ENCODE measurements around the gene FUT2.
A peak's percentile ranks its signal among the peaks of the same experiment; 100 is the strongest.

Gene FUT2

DNA sequence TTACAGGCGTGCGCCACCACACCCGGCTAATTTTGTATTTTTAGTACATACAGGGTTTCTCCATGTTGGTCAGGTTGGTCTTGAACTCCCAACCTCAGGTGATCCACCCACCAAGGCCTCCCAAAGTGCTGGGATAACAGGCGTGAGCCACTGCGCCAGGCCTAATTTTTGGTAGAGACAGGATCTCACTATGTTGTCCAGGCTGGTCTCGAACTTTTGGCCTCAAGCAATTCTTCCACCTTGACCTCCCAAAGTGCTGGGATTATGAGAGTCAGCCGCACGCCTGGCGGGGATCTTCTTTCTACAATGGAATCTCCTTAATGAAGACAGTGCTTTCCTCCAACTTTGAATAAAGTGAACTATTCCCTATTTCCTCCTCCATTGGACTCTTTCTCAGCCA is 38.9 kb downstream of the FUT2 start:
- TF ChIP-seq POLR2AphosphoS5 (IDR thresholded peaks at IDR 0.05; ENCODE audit: low read depth, low read length): no peak
- TF ChIP-seq, protein P1, sequence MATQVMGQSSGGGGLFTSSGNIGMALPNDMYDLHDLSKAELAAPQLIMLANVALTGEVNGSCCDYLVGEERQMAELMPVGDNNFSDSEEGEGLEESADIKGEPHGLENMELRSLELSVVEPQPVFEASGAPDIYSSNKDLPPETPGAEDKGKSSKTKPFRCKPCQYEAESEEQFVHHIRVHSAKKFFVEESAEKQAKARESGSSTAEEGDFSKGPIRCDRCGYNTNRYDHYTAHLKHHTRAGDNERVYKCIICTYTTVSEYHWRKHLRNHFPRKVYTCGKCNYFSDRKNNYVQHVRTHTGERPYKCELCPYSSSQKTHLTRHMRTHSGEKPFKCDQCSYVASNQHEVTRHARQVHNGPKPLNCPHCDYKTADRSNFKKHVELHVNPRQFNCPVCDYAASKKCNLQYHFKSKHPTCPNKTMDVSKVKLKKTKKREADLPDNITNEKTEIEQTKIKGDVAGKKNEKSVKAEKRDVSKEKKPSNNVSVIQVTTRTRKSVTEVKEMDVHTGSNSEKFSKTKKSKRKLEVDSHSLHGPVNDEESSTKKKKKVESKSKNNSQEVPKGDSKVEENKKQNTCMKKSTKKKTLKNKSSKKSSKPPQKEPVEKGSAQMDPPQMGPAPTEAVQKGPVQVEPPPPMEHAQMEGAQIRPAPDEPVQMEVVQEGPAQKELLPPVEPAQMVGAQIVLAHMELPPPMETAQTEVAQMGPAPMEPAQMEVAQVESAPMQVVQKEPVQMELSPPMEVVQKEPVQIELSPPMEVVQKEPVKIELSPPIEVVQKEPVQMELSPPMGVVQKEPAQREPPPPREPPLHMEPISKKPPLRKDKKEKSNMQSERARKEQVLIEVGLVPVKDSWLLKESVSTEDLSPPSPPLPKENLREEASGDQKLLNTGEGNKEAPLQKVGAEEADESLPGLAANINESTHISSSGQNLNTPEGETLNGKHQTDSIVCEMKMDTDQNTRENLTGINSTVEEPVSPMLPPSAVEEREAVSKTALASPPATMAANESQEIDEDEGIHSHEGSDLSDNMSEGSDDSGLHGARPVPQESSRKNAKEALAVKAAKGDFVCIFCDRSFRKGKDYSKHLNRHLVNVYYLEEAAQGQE (IDR thresholded peaks at IDR 0.05; ENCODE audit: insufficient read depth in 1 of 2, low read depth in 2 of 2, low read length in 2 of 2): no peak

DNA sequence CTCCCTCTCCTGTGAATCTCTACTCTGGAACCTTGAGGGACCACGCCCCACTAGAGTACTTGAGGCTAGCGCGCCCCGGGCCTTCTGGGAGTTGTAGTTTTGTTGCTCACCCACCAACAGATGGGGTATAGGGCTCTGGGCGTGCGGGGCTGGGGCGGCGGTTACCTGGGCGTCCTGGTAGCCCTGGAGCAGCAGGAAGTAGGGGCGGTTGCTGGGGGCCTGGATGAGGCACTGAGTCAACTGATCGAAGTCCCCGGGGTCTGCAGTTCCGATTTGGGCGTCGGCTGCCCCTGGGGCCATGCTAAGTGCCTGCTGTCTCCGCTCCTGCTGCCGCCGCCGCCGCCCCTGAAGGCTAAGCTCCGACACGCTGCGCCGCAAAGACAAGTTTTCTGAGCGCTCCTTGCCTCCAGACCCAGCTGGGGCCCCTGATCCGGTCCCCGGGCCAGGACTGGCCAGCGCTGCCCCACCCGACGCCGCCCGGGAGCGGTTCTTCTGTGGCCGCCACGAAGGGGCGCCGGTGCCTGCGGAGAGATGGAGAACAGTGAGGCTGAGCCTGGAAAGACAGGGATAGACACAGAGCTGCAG is 39.4 kb downstream of the FUT2 start:
- TF ChIP-seq, protein P1 (IDR thresholded peaks at IDR 0.05; ENCODE audit: insufficient read depth in 1 of 2, low read depth in 2 of 2, low read length in 2 of 2): no peak
- TF ChIP-seq FOXP2 (optimal IDR thresholded peaks at IDR 0.05; ENCODE audit: borderline replicate concordance, extremely low read depth, extremely low read length, insufficient read depth) (no peak), POLR2AphosphoS5 (IDR thresholded peaks at IDR 0.05; ENCODE audit: low read depth, low read length) (no peak), TAF1 (IDR thresholded peaks at IDR 0.05; ENCODE audit: borderline replicate concordance, insufficient read depth, low read length) (no peak), SIN3A (IDR thresholded peaks at IDR 0.05; ENCODE audit: borderline replicate concordance, insufficient read depth, low read length) (no peak)

DNA sequence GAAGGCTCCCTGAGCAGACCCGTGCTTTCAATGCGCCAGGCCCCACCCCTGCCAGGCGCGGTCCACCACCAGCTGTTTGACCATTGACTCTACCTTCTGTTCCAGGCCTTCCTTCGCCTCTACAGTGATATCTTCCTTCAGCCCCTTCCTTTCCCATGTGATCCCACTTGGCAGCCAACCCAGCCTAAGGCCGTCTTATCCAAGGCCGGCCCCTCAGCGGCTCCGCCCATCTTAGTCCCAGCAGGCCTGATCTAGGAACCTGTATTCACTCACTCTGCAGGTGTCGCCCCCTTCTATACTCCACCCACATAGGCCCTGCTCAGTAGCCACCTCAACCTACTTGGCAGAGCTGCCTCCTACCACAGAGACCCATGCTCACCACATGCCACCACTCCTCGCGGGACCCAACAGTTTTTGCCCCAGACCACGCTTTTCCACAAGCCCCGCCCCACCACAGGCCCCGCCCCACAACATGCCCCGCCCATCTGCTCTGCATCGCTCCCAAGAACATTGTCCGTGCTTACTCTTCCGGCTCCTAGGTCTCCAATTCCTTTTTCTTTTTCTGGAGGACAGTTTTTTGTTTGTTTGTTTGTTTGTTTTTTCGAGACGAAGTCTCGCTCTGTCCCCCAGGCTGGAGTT is 41.7 kb downstream of the FUT2 start:
- TF ChIP-seq, protein P1 (IDR thresholded peaks at IDR 0.05; ENCODE audit: insufficient read depth in 1 of 2, low read depth in 2 of 2, low read length in 2 of 2): no peak
- TF ChIP-seq TAF1 (IDR thresholded peaks at IDR 0.05; ENCODE audit: borderline replicate concordance, insufficient read depth, low read length) (no peak), FOXP2 (optimal IDR thresholded peaks at IDR 0.05; ENCODE audit: borderline replicate concordance, extremely low read depth, extremely low read length, insufficient read depth) (no peak), SIN3A (IDR thresholded peaks at IDR 0.05; ENCODE audit: borderline replicate concordance, insufficient read depth, low read length) (no peak), POLR2AphosphoS5 (IDR thresholded peaks at IDR 0.05; ENCODE audit: low read depth, low read length) (no peak)

DNA sequence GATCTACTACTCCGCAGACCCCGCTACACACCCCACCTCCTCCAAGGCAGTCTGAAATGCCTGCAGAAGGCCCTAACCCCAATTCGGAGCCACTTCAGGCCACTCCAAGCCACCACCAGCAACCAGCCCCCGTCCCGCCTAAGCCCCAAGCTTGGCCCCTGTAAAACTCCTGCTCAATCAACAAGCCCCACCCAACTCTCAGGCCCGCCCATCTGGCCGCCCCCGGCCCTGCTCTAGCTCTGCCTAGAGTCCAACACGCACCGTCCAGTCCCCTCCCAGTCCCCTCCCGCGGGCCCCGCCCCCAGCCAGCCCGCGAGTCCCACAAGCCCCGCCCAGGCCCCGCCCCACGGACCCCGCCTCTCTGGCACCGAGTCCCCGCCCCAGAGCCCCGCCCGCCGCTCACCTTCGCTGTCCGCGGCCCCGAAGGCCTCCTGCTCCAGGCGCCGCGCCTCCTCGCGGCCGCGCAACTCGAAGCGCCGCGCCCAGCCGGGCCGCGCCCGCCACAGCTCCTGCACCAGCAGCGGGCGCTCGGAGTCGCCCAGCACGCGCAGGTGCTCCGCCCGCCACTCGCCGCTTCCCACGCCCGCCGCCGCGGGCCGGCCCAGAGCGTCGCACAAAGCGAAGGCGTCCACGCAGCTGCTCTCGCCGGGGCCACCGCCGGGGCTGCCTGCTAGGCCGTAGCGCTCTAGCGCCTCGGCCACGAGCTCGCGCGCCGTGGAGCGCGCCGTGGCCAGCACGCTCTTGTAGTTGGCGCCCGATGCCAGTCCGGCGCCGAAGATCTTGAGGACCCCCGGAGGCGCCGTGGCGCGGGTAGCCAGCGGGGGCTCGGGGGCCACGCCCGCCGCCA is 43.0 kb downstream of the FUT2 start:
- TF ChIP-seq FOXP2 (optimal IDR thresholded peaks at IDR 0.05; ENCODE audit: borderline replicate concordance, extremely low read depth, extremely low read length, insufficient read depth): peak; percentile 83
- TF ChIP-seq TAF1 (IDR thresholded peaks at IDR 0.05; ENCODE audit: borderline replicate concordance, insufficient read depth, low read length): no peak

DNA sequence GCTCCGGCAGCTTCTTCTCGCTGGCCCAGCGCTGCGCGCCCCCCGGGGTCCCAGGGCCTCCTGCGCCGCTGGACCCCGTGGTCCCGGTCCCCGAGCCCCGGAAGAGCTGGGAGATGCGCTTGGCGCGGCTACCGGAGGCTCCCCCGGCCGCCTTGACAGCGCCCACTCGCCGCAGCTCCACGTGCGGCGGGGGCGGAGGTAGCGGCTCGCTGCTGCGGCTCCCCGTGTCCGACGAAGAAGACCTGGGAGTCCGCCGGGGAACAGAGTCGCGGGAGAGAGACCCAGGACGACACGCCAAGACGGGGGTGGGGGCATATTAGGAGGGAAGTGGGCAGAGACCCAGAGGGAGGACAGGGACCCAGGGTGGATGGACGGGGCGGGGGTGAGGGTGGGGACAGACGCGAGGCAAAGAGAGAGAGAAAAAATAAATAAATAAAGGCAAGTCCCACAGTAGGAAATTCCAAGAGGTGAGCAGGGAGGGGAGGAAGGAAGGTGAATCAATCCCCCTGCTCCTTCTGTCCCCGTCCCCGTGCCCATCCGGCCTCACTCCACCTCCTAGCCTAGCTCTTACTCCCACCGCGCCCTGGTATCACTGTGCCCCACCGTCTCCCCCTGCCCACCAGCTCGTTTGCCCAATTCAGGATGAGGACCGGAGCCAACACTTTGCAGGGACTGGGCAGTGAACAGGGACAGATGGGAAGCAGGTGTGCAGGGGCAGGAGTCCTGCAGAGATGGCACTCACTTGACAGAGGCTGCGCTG is 43.8 kb downstream of the FUT2 start:
- TF ChIP-seq POLR2AphosphoS5 (IDR thresholded peaks at IDR 0.05; ENCODE audit: low read depth, low read length): no peak
- TF ChIP-seq SIN3A (IDR thresholded peaks at IDR 0.05; ENCODE audit: borderline replicate concordance, insufficient read depth, low read length): no peak
- TF ChIP-seq TAF1 (IDR thresholded peaks at IDR 0.05; ENCODE audit: borderline replicate concordance, insufficient read depth, low read length): no peak
- TF ChIP-seq, protein P1 (IDR thresholded peaks at IDR 0.05; ENCODE audit: insufficient read depth in 1 of 2, low read depth in 2 of 2, low read length in 2 of 2): no peak
- no peak for TF ChIP-seq FOXP2 (optimal IDR thresholded peaks at IDR 0.05; ENCODE audit: borderline replicate concordance, extremely low read depth, extremely low read length, insufficient read depth)
